ENCODE measurements around the gene NOP53.
"Not testable (repeated sequence)": the region's sequence is repeated elsewhere in the genome, so short reads cannot be mapped to it uniquely, and the experiment has no call there.

Gene NOP53

DNA sequence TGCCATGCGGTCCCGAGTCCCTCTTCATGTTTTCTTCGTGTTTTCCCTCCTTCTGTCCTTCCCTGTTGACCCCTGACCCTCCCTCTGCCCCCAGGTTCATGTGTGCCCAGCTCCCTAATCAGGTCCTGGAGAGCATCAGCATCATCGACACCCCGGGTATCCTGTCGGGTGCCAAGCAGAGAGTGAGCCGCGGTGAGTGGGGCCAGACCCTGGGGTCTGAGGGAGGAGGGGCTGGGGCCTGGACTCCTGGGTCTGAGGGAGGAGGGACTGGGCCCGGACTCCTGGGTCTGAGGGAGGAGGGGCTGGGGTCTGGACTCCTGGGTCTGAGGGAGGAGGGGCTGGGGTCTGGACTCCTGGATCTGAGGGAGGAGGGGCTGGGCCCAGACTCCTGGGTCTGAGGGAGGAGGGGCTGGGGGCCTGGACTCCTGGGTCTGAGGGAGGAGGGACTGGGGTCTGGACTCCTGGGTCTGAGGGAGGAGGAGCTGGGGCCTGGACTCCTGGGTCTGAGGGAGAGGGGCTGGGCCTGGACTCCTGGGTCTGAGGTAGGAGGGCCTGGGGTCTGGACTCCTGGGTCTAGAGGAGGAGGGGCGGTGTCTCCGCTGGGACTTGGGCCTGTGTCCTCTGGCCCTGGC, 26.8 kb upstream of the NOP53 start:
- DNase-seq (ENCODE audit: low spot score), result not testable (repeated sequence)

DNA sequence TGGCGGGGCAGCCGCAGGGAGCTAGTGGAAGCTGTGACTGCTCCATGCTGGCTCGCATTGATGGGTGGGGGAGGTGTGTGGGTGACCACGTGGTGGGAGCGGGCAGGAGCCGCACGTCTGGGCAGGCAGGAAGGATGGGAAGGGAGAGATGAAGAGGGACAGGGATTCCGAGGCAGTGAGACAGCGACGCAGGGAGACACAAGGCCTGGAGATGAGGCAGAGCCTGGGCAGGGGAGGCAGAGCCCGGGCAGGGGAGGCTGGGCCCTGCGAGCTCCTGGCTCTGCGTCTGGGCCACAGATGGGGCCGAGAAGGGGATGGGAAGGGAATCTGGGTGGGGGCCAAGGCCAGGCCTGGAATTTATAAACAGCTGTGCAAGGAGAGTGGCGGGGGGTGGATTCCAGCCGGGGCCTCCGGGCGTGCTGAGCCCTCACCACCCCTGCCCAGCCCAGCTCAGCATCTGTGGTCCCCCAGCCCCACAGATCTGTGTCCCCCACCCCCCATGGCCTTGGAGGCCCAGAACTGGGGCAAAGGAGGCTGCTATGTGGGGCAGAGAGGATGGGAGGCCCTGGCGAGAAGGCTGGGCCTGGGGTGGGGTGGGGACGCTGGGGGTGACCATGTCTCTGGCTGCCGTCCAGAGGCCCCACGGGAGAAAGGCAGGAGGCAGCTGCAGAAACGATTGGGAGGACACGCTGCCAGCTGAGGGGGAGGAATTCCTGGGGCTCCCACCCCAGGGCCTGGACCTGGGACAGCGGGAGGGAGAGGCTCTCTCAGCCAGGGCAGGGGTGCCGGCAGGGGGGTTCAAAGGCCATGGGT, 26.1 kb upstream of the NOP53 start:
- DNase-seq (ENCODE audit: low spot score), result peak; percentile 55

DNA sequence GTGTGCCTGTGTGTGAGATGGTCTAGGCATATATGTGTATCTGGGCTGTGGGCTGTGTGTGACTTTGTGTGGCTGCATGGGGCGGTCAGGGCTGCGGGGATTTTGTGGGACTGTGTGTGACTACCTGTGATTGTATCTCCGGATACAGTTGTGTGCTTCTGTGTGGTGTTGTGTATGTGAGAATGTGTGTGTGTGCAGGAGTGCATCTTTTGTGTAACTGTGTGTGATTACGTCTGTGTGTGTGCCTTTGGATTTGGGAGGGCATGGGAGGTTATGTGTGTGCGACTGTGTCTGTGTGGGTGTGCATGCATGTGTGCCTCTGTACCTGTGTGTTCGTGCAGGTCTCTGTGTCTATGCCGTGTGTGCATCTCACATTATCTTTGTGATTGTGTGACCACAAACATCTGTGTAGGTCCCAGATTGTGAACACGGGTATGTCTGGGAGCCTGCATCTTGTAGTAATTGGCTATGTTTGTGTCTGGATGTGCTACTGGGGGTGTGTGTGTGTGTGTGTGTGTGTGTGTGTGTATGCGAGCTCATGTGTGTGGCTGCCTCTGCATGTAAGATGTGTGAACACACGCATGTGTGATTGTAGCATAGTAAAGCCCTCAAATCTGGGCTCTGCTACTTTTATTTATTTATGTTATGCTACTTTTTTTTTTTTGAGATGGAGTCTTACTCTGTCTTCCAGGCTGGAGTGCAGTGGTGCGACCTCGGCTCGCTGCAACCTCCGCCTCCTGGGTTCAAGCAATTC, 24.5 kb upstream of the NOP53 start:
- DNase-seq (ENCODE audit: low spot score), result no peak

DNA sequence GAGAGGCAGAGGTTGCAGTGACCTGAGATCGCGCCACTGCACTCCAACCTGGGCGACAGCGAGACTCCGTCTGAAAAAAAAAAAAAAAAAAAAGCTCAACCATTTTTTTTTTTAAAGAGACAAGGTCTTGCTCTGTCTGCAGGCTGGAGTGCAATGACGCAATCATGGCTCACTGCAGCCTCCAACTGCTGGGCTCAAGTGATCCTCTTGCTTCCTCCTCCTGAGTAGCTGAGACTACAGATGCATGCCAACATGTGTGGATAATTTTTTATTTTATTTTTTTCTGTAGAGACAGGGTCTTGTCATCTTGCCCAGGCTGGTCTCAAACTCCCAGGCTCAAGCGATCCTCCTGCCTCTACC, 21.8 kb upstream of the NOP53 start:
- no peak for DNase-seq (ENCODE audit: low spot score)

DNA sequence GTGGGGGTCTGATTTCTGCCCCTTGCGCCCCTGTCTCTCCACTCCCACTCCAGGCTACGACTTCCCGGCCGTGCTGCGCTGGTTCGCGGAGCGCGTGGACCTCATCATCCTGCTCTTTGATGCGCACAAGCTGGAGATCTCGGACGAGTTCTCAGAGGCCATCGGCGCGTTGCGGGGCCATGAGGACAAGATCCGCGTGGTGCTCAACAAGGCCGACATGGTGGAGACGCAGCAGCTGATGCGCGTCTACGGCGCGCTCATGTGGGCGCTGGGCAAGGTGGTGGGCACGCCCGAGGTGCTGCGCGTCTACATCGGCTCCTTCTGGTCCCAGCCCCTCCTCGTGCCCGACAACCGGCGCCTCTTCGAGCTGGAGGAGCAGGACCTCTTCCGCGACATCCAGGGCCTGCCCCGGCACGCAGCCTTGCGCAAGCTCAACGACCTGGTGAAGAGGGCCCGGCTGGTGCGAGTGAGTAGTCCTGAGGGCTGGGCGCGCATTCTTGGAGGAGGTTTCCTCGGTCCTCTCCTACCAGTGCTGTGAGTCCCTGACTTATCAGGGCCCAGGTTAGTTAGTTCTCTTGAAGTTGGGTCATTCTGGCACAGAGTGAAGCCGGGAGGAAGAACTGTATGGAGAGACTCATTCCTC, 19.5 kb upstream of the NOP53 start:
- no peak for DNase-seq (ENCODE audit: low spot score)

DNA sequence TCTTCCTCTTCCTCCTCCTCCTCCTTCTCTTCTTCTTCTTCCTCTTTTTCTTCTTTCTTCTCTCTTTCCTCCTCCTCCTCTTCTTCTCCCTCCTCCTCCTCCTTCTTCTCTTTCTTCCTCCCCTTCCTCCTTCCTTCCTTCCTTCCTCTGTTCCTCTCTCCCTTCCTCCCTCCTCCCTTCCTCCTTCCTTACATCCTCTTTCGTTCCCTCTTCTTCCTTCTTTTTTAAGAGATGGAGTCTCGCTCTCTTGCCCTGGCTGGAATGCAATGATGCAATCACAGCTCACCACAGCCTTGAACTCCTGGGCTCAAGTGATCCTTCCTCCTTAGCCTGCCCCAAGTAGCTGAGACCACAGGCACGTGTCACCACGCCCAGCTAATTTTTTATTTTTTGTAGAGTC, 18.9 kb upstream of the NOP53 start:
- DNase-seq (ENCODE audit: low spot score), result no peak

DNA sequence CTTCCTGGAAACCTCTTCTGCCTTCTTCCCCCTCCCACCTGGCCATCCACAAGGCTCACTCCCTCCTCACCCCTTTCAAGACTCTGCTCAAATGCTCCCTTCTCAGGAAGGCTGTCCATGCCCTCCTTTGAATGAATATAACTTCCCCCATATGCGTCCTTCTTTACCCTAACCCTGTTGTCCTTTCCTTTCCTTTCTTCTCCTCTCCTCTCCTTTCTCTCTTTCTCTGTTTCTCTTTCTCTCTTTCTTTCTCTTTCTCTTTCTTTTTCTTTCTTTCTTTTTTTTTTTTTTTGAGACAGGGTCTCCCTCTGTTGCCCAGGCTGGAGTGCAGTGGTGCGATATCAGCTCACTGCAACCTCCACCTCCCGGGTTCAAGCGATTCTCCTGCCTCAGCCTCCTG, 17.1 kb upstream of the NOP53 start:
- not testable (repeated sequence) for DNase-seq (ENCODE audit: low spot score)

DNA sequence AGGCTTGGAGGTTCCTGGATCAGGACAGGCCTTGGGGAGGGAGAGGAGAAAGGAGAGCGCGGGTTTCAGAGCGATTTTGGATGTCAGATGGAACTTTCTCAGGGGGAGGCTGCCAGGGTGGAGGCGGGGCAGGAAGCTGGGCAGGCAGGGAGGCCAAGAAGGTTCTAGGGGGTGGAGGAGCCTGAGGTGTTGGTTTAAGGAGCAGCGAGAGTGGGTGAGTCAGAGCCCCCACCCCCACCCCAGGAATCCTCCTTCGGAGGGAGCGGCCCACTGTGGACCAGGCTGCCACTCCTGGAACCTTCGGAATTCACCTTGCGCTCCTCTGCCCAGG, 15.9 kb upstream of the NOP53 start:
- DNase-seq (ENCODE audit: low spot score), result no peak

DNA sequence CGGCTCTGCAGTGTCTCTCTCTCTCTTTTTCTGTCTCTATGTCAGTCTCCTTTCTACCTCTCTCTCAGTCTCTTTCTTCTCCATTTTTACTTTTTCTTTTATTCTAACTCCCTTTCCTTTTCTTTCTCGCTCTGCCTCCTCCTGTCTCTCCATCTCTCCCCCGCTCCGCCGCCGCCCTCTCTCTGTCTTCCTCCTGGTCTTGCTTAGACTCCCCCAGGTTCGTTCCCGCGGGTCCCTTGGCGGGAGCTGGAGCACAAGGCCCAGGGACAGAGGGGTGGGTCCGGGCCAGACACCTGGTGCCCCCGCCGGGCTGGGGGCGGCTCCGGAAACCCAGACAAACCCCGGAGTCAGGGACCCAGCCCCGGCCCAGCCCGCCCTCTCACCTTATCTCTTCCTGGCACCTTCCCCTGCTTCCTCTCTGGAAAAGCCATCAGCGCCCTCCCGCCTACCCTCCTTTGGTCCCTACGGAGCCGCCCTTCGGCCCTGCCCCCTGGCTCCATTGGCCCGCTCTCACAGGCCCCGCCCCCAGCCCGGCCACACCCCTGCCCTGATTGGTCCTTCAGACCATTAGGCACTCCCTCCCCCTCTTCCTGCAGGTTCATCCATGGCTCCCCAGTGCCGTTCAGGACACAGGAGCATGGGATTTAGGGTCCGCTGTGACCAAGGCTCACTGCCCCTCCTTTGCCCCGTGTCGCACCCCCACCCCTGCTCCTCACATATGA, 15.4 kb upstream of the NOP53 start:
- no peak for DNase-seq (ENCODE audit: low spot score)

DNA sequence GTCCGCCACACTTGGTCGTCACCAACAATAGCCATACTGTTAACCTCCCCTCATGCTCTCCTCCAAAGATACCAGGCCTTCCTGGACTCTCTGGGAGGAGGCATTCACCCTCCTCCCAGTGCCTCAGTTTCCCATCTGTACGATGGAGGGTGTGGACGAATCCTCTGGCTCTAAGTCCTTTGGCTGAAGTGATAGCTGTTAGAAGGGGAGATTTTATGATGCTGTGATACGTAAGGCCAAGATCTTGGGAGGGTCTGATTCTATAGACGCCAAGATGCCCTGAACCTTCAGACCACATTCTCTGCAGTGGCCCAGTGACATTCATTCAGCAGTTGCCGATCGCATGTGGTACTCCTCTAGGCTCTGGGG, 14.8 kb upstream of the NOP53 start:
- no peak for DNase-seq (ENCODE audit: low spot score)

DNA sequence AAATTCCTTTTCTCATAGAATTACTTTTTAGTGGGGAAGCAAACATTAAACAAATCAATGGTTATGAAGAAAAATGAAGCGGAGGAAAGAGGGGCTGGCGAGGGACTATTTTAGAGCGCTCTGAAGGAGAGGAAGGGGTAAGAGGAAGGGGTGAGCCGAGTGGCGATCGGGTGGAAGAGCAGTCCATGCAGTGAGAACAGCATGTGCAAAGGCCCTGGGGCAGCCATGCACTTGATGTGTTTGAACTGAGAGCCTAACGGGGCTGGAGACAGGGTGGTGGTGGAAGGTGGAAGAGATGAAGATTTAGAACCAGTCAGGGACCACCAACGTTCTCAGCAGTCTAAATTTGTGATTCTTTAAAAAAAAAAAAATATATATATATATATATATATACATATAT, 14.4 kb upstream of the NOP53 start:
- DNase-seq (ENCODE audit: low spot score), result no peak

DNA sequence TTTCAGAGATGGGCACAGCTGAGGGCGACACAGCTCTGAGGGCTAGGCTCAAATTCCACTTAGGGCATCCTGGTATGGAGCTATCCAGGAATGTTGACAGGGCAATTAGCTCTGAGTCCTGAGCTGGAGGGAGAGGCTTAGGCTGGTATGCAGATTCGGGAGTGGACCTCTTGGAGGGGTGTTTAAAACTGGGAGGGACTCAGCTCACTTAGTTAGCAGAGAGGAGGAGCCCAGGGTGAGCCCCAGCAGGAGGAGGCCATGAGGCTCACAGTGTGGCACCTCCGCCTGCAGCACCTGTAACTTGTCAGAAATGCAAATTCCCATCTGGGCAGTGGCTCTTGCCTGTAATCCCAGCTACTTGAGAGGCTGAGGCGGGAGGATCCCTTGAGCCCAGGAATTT, 10.2 kb upstream of the NOP53 start:
- no peak for DNase-seq (ENCODE audit: low spot score)

DNA sequence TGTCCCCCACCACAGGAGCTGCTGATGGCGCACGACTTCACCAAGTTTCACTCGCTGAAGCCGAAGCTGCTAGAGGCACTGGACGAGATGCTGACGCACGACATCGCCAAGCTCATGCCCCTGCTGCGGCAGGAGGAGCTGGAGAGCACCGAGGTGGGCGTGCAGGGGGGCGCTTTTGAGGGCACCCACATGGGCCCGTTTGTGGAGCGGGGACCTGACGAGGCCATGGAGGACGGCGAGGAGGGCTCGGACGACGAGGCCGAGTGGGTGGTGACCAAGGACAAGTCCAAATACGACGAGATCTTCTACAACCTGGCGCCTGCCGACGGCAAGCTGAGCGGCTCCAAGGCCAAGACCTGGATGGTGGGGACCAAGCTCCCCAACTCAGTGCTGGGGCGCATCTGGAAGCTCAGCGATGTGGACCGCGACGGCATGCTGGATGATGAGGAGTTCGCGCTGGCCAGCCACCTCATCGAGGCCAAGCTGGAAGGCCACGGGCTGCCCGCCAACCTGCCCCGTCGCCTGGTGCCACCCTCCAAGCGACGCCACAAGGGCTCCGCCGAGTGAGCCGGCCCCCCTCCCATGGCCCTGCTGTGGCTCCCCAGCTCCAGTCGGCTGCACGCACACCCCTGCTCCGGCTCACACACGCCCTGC, 4.4 kb upstream of the NOP53 start:
- no peak for DNase-seq (ENCODE audit: low spot score)

DNA sequence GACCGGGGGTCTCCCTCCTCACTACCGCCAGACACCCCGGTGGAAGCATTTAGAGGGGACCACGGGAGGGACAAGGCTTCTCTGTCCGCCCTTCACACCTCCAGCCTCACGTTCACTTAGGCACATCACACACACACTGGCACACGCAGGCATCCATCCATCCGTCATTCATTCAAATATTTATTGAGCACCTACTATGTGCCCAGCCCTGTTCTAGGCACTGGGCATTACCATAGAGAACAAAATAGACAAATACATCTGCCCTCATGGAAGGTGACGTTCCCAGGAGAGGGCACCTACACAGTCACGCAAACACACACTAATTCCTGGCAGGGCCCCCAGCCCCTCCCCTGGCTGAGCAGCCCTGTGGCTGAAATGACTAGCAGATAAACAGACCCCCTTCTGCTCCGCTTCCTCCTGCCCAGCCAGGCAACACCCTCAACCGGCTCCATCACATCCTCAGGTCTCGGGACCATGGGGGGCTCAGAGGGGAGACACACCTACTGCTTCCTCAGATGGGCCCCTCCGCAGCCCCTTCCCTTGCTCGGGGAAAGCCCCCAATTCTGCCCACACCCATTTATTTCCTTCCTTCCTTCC, 3.7 kb upstream of the NOP53 start:
- DNase-seq (ENCODE audit: low spot score), result no peak

DNA sequence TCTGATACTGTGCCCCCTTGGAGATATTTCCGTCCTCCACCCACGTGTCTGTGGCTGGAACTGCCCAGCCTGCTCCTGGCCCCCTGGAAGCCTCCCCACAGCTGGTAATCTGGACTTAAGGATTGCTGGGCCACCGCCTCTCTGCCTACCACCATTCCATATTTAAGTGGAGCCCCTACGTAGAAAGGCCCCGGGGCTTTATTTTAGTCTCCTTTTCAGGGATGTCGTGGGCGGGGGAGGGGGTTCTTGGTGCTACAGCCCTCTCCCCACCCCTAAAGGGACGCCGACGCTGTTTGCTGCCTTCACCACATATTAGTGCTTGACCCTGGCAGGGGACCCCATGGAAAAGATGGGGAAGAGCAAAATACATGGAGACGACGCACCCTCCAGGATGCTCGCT, 2.7 kb upstream of the NOP53 start:
- DNase-seq (ENCODE audit: low spot score), result no peak

DNA sequence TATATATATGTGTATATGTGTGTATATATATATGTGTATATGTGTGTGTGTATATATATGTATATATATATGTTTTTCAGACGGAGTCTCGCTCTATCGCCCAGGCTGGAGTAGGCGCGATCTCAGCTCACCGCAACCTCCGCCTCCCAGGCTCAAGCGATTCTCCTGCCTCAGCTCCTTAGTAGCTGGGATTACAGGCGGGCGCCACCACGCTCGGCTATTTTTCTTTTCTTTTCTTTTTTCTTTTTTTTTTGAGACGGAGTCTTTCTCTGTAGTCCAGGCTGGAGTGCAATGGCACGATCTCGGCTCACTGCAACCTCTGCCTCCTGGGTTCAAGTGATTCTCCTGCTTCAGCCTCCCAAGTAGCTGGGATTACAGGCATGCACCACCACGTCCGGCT, 783 bp downstream of the NOP53 start:
- DNase-seq (ENCODE audit: low spot score), result not testable (repeated sequence)

DNA sequence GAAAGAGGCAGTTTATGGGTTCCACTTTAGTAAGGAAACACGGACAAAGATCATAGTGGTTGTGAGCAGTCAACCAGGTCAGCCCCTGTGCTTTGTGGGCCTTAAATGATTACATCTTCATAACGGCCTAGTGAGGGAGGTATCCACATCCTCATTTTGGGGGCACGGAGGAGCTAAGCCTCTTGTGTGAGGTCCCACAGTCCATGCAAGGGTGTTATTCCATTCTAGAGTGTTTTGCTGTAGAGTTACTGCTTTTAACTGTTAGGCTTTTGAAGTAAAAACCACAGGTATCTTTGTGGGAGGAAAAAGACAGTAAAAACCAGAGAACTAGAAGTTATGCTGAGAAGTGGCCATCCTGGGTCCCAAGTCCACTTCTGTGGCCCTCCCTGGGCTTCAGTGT, 4.0 kb downstream of the NOP53 start:
- DNase-seq (ENCODE audit: low spot score), result no peak

DNA sequence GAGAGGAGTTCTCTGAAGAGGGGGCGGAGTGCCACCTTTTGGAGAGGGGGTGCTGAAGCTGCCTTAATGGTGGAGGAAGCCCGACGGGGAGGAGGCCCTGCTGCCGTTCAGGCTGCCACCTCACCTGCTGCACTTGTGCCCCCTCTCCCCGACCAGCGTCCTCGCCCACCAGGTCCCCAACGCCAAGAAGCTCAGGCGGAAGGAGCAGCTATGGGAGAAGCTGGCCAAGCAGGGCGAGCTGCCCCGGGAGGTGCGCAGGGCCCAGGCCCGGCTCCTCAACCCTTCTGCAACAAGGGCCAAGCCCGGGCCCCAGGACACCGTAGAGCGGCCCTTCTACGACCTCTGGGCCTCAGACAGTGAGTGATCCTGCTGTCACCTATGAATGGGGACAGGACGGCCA, 5.4 kb downstream of the NOP53 start:
- no peak for DNase-seq (ENCODE audit: low spot score)

DNA sequence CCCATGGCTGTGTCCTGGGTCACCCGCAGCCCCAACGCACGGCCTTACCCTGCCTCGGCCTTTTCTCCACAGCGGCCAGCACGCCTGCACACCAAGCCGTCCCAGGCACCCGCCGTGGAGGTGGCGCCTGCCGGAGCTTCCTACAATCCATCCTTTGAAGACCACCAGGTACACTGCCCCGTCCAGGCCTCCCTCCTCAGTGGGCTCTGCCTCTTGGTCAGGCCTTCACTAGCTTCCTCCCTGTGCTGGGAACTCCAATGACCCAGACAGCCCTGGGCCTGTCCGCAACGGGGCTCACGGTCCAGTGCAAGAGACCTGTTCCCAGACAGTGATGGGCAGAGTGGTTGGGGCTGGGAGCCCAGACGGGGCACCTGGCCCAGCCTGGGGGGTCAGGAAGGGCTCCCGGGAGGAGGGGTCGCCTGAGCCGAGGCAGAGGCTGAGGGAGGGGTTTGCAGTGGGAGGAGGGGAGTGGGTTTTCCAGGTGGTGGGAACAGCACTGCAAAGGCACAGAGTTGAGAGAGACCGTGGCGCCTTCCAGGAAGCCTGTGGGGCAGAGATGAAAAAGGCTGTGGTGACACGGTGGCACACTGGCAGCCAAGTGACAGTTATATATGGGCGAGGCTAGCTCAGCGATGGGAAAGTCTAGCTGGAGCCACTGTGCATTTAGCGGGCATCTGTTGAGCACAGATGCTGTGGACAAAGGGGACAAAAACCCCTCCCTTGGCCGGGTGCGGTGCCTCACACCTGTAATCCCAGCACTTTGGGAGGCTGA, 7.3 kb downstream of the NOP53 start:
- DNase-seq (ENCODE audit: low spot score), result no peak

DNA sequence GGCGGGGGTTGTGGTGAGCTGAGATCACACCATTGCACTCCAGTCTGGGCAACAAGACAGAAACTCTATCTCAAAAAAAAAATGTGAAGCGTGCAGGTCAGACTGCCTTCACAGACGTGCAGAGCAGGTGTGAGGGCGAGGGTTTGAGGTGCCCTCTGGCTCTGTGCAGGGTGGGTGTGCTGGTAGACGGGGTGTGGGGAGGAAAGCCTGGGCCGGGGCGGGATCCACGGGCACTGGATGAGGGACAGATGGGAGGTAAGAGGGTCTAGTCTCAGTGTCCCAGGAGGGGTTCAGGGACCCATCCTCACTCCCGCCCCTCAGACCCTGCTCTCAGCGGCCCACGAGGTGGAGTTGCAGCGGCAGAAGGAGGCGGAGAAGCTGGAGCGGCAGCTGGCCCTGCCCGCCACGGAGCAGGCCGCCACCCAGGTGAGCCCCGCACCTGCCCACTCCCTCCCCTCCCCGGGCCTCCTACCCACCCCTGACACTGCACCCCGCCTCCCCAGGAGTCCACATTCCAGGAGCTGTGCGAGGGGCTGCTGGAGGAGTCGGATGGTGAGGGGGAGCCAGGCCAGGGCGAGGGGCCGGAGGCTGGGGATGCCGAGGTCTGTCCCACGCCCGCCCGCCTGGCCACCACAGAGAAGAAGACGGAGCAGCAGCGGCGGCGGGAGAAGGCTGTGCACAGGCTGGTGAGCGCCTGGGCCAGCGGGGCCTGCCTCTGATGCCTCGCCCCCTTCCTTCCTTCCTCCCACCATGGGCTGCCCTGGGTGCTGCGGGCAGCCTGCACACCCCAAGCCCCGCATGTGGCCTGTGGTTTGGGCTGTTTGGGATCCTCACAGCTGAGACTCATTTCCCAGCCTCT, 9.1 kb downstream of the NOP53 start:
- no peak for DNase-seq (ENCODE audit: low spot score)
